ENCODE data around the gene CEP120. TPM values are rescaled to one million over a fixed set of nuclear protein-coding genes. Genes with fewer than 3 reads are reported as not detected.

The CEP120 gene
- total RNA-seq, 1 donor from 2014 or later = 41.2 TPM

DNA sequence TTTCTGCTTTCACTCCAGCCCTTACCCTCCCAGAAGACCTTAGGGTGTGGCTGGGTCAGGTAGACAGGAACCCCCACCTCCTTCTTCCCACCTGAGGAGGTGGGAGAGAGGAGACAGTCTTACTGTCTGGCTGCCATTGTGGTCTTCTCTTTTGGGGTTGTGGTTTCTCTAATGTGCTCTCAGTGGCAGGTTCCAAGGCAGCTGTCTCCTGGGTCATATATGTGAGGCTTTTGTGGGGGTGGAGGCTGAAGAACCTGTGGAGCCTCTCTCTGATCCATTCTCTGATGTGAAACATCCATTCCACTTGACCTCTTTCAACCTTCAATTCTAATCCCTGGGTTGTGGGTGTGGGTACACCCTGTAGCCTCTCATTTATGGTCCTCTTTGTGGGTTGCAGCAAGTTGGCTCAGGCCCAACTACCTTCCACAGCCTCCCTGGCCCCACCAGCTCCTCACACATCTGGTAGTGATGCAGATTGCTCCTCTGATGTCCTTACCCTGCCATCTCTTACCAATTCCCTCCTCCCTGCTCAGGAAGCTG, 118.4 kb downstream of the CEP120 start:
- intact Hi-C loops (cut with micrococcal nuclease) = no loop called here

DNA sequence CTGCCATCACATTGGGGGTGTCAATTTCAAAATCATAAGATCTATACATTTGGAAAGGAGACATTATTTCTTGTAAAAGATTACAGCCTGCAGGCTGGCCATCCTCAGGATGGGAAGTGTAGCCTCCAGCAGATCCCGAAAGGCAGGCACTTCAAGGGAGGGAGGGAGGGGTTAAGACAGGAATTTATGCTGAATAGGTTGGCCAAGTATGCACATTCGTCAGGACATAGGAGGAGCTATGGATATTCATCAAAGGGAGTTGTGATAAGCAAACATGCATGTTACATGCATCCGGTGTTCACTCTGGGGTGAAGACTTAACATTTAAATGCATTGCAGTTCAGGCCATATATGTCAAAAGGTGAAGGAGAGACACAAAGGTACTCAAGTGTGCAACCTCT, 119.4 kb downstream of the CEP120 start:
- intact Hi-C loops (cut with micrococcal nuclease) = no loop called here

DNA sequence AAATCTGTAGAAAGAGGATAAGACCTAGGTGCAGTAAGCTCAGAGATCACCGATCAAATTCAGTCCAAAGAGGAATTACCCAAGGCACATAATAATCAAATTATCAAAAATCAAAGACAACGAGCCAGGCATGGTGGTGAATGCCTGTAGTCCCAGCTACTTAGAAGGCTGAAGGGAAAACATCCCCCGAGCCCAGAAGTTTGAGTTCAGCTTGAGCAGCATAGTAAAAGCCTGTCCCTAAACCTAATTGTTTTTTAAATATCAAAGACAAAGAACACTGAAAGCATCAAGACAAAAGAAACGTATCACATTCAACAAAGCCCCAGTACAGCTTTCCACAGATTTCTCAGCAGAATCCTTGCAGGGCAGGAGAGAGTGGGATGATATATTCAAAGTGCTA, 122.9 kb downstream of the CEP120 start:
- intact Hi-C loops (cut with micrococcal nuclease) = no loop called here

DNA sequence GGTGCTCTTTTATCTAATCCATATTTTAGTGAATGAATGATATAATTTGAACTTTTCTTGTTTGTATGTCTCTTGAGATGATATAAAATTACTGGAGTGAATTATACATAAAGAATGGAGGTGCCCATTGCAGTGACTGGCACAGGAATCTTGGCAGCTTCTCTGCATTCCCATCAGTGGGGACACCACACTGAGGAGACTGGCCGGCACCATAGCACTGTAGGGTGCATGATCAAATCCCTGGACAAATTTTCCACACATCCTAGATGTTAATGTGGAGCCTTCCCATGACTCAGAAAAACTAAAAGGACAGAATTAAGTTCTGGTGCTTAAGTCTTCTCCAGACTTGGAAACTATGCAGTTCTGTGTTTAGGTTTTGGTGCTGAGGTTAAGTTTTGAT, 124.1 kb downstream of the CEP120 start:
- intact Hi-C loops (cut with micrococcal nuclease) = no loop called here

DNA sequence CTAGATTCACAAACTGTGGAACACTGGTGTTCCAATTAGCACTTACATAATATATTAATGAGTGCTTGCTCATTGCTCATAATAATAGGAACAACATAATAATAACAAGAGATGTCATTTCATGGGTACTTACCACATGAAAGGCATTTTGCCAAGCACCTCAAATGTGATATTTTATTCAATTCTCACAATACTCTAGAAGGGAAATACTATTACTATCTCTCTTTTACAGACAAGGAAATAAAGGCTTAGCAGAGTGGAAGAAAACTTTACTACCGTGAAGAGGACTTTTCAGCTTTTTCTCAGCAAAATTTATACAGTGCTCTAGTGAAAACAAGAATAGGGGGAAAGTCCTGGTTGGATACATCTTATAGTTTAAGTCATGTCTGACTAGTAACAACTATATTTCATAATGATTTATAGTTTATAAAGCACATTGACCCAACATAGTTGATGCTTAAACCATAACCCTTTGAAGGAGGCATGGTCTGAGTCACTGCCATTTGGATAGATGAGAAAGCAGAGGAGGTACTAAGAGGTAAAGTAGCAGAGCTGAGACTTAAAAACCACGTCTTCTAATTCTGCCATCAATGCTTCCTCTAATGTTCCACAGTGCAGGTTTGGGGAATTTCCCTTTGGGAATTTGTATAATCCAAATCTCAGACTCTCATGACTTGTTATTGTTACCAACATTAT, 124.7 kb downstream of the CEP120 start:
- intact Hi-C loops (cut with micrococcal nuclease) = no loop called here

DNA sequence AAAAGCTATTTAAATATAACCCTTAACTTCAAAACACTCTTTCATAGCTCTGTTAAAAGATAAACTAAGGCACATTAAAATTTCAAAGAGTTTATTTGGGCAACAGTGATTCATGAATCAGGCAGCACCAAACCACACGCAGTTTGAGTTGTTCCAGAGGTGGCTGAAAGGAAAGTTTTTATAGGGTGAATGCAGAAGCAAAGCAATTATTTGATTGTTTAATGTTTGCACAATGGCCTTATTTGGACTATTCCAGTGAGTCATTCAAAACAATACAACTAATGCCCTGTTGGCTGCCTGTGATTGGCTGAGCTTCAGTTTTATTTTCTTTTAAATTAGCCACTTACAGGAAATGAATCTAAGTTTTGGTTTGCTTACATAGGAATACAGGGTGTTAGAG, 125.3 kb downstream of the CEP120 start:
- intact Hi-C loops (cut with micrococcal nuclease) = no loop called here

DNA sequence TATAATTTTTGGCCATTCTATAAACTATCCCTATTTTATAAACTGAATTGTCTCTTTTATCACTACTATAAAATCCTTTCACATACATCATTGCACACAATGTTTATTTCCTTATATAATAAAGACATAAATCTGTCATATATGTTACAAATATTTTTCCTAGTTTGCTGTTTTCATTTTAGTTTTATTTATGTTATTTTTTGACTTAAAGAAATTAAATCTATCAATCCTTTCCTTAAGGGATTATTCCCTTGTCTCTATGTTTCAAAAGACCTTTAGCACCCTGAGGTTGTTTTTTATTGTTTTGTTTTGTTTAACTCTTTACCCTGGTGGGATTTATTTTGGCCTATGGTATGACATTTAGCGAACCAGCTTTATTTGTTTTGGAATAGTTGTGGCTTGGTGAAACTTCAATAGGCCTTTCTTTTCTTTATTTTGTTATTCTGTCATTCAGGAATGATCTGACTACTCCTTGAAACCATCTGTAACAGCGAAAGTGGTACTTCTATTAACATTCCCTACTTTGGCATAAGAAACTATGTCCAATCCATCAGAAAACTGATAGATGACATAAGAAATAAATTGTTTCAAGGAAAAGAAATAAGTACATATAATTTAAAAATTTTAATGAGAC, 125.9 kb downstream of the CEP120 start:
- intact Hi-C loops (cut with micrococcal nuclease) = no loop called here

Other genes with a start within 250 kb of the CEP120 start
- 35.9 and 39.4 TPM in 2 replicates for gene CSNK1G3, start 88.8 kb upstream of the CEP120 start, total RNA-seq

Data from T-helper 1 cell treated with Interleukin-12 subunit alpha and Interleukin-12 subunit beta and Interleukin-4 antibody, amounts not matched to agents 30 ng/mL and 1 ng/mL, for 36 hours (primary cell).